K562 (cell line): ENCODE measurements around the gene EZH2. TPM values are rescaled to one million over a fixed set of nuclear protein-coding genes. Genes with fewer than 3 reads are reported as not detected.

Experiments used
- ATAC-seq: fragments of 200-7000 bp; cut with Tn5 transposase; 3 replicates; pipeline ENCODE4 v1.9.1; 2020; ENCODE audit warnings: moderate library complexity
- BruUV-seq: library from RNA; stranded (reverse); fragments of 400-500 nt; replicated peaks from 2 replicates; lab custom pipeline; 2021; lab: Mats Ljungman, UMichigan
- CTCF ChIA-PET: fragments of 300-600 bp; formaldehyde crosslinking; extraction: SDS; loops from one replicate; lab custom pipeline; 2021; ENCODE audit warnings: low intra/inter-chr PET ratio; lab: Yijun Ruan, JAX
- POLR2A ChIA-PET: fragments of 300-600, 350-650 bp; sonication (Branson Sonifier 250); formaldehyde crosslinking; extraction: SDS; loops from one replicate; lab custom pipeline; 2021; ENCODE audit warnings: antibody characterized with exemption, inconsistent platforms; lab: Yijun Ruan, JAX
- DNase-seq, 4 experiments: peaks; one replicate each; pipeline versions ENCODE4 v3.0.0 to v3.0.0-alpha.2; 2011 to 2018; ENCODE audit warnings: low spot score in 3 of 4, mixed read lengths in 3 of 4; ENCODE audit errors: extremely low read depth in 1 of 4
- FAIRE-seq: peaks from 2 replicates; lab custom pipeline; 2011; peaks lifted over from hg19 to GRCh38; lab: Jason Lieb, UNC
- H2AFZ ChIP-seq: 2 replicates; pipeline ENCODE4 v1.6.0; 2011; ENCODE audit warnings: low read depth, low read length, control low read depth, inconsistent platforms
- H3K27ac ChIP-seq: fragments of 200-600 bp; 3 replicates; pipeline ENCODE4 v1.8.0; 2011; ENCODE audit warnings: low read depth, mild to moderate bottlenecking, control low read depth, inconsistent platforms, low read length, moderate library complexity, mixed read lengths; ENCODE audit errors: extremely low read depth
- H3K27me3 ChIP-seq, 2 experiments: fragments of 300-600 bp in 1 of 2; 2 replicates in 1 of 2; 3 replicates in 1 of 2; pipeline versions ENCODE4 v1.6.0 to v1.8.0; 2011; ENCODE audit warnings: inconsistent platforms in 2 of 2, low read length in 2 of 2, mild to moderate bottlenecking in 1 of 2, mixed read lengths in 1 of 2, moderate library complexity in 1 of 2; ENCODE audit not compliant: control insufficient read depth in 2 of 2, insufficient read depth in 2 of 2
- H3K36me3 ChIP-seq: fragments of 300-600 bp; 3 replicates; pipeline ENCODE4 v1.8.0; 2011; ENCODE audit warnings: mild to moderate bottlenecking, low read length, inconsistent platforms; ENCODE audit not compliant: control insufficient read depth, insufficient read depth
- H3K4me1 ChIP-seq, 2 experiments: fragments of 200-600 bp in 1 of 2; replicated peaks in 1 of 2; 2 replicates in 1 of 2; 3 replicates in 1 of 2; pipeline versions ENCODE4 v1.5.1 to v1.8.0; 2011; ENCODE audit warnings: inconsistent platforms in 2 of 2, low read length in 2 of 2, mild to moderate bottlenecking in 1 of 2, mixed read lengths in 1 of 2, moderate library complexity in 1 of 2; ENCODE audit not compliant: control insufficient read depth in 2 of 2, insufficient read depth in 2 of 2
- H3K4me2 ChIP-seq: 2 replicates; pipeline ENCODE4 v1.6.1; 2011; ENCODE audit warnings: low read length, control low read depth, inconsistent platforms, mixed read lengths; ENCODE audit not compliant: insufficient read depth
- H3K4me3 ChIP-seq: fragments of 200-600 bp; sonication (generic), shearing (Covaris generic); 2 replicates; pipeline ENCODE4 v1.5.1; 2016; ENCODE audit warnings: control low read depth, inconsistent platforms
- H3K79me2 ChIP-seq: fragments of 200-600 bp; 3 replicates; pipeline ENCODE4 v1.8.0; 2011; ENCODE audit warnings: low read length, inconsistent platforms; ENCODE audit not compliant: control insufficient read depth, insufficient read depth
- H3K9ac ChIP-seq, 2 experiments: 2 replicates each; pipeline versions ENCODE4 v1.6.0 to v1.6.1; 2011; ENCODE audit warnings: low read depth in 2 of 2, low read length in 2 of 2, control low read depth in 1 of 2, inconsistent platforms in 1 of 2, mild to moderate bottlenecking in 1 of 2, mixed read lengths in 1 of 2; ENCODE audit not compliant: insufficient read depth in 1 of 2
- H3K9me1 ChIP-seq: one replicate; pipeline ENCODE4 v1.6.0; 2011; ENCODE audit warnings: inconsistent platforms, mild to moderate bottlenecking, low read length, moderate library complexity; ENCODE audit not compliant: control insufficient read depth, insufficient read depth
- H3K9me3 ChIP-seq: replicated peaks from 2 replicates; pipeline ENCODE4 v1.5.1; 2011; ENCODE audit warnings: low read depth, low read length, inconsistent platforms; ENCODE audit not compliant: control insufficient read depth, insufficient read depth
- H4K20me1 ChIP-seq: replicated peaks from 2 replicates; pipeline ENCODE4 v1.6.1; 2011; ENCODE audit warnings: low read length, inconsistent platforms, mixed read lengths; ENCODE audit not compliant: control insufficient read depth, insufficient read depth
- BCL6 ChIP-seq: fragments of 250-450 bp; sonication (Bioruptor Pico); IDR thresholded peaks from 2 replicates; pipeline ENCODE4 v1.4.0; 2020
- EGR1 ChIP-seq: fragments of 450-650 bp; conservative IDR thresholded peaks from 2 replicates; pipeline ENCODE4 v1.6.1; 2017; ENCODE audit warnings: mild to moderate bottlenecking
- KDM5B ChIP-seq: fragments of 200-600 bp; sonication (generic); IDR thresholded peaks from 2 replicates; pipeline ENCODE4 v1.6.1; 2012; ENCODE audit warnings: low read depth, mild to moderate bottlenecking, moderate library complexity, low read length, control low read depth, inconsistent platforms; ENCODE audit not compliant: insufficient replicate concordance
- RUNX1 ChIP-seq: sonication (generic); IDR thresholded peaks from 2 replicates; pipeline ENCODE4 v1.6.1; 2016; ENCODE audit warnings: antibody characterized with exemption, low read depth
- WGBS: fragments of 100-300 bp; shearing (Covaris generic); methylation state at CpG from one replicate; pipeline ENCODE4 v1.1.6; 2016; ENCODE audit warnings: low coverage, mixed read lengths; ENCODE audit not compliant: insufficient coverage; ENCODE audit errors: missing lambda C conversion rate; 5-methylcytosine and 5-hydroxymethylcytosine counted together
- in situ Hi-C: fragments of 300-500 bp; cut with MboI; formaldehyde crosslinking; loops from 4 replicates; pipeline ENCODE4 v1.15.0; 2018; ENCODE audit warnings: inconsistent platforms, mixed read lengths
- intact Hi-C: fragments of 100-400 bp; cut with micrococcal nuclease; formaldehyde crosslinking; loops from 2 replicates; pipeline ENCODE4 v1.14.2; 2022
- polyA plus RNA-seq, 8 experiments: library from polyadenylated mRNA; depleted of rRNA in 4 of 8; stranded (reverse) in 5 of 8; unstranded in 3 of 8; fragments of >200 nt; fragmentation: Nextera tagmentation in 2 of 8; fragmentation: Illumina TruSeq in 1 of 8; extraction: Ambion mirVana in 2 of 8; extraction: Trizol in 1 of 8; gene quantifications; 2 replicates each; pipeline versions ENCODE4 v1.2.1 to v1.2.3, GENCODE V29; 2011 to 2014; ENCODE audit warnings: inconsistent platforms in 1 of 8, missing spikeins in 1 of 8
- total RNA-seq, 7 experiments: library from RNA; depleted of rRNA in 6 of 7; stranded (reverse); fragments of >200 nt in 6 of 7; fragmentation: Illumina TruSeq in 2 of 7; extraction: Trizol in 2 of 7; gene quantifications; 2 replicates each; pipeline versions ENCODE4 v1.2.1 to v1.2.3, GENCODE V29; 2011 to 2021; ENCODE audit warnings: low replicate concordance in 1 of 7

The EZH2 gene
- total and polyA plus RNA-seq, 9 of the 15 experiments (the other 6 are each of a cell fraction or from before 2014, with no cell fraction given): 48.7 to 175 (median 98.6) TPM

GRCh38 chr7:148893071-148893470, 9.0 kb upstream of the EZH2 start:
- DNase-seq: no peak
- no peaks in the 10 kb centered on the region for H3K36me3 ChIP-seq
- intact Hi-C loops (no loop called here), in situ Hi-C loops (no loop called here)
- BruUV-seq: no TSS peak
- H3K27ac ChIP-seq: no peak overlapping the region
- no peaks in the 10 kb centered on the region for H3K9me1 ChIP-seq
- WGBS: 34% methylated on average over 2 of the region's 2 CpGs
- H3K9ac ChIP-seq: no peak overlapping the region
- peaks cover 0 to 8% of the 10 kb centered on the region in 2 experiments; a peak in 1 of 5 replicates for H3K4me1 ChIP-seq
- H3K4me3 ChIP-seq: no peak overlapping the region
- POLR2A ChIA-PET: interaction anchor here (1.8 to 4.5 kb wide), 3 partner anchors 10 to 19 kb away, joined by 3 to 20 read pairs (median 9); partner anchors contain the start of gene EZH2
- H3K4me2 ChIP-seq: no peak overlapping the region
- H2AFZ ChIP-seq: no peak overlapping the region
- no peaks in the 10 kb centered on the region for H3K79me2 ChIP-seq
- no peaks in the 10 kb centered on the region for H3K27me3 ChIP-seq
- no peak for FAIRE-seq
- peak; percentile 57 for TF ChIP-seq EGR1
- TF ChIP-seq BCL6 (CRISPR knock-in tag): no peak
- CTCF ChIA-PET: no interaction called here
- H3K9me3 ChIP-seq: no peaks in the 10 kb centered on the region
- no peak for ATAC-seq
- H4K20me1 ChIP-seq: no peaks in the 10 kb centered on the region

- in situ Hi-C loops: no loop called here
- H4K20me1 ChIP-seq: no peaks in the 10 kb centered on the region
- POLR2A ChIA-PET: interaction anchor here (0.7 to 3.5 kb wide), 8 partner anchors 9 to 95 kb away, joined by 3 to 20 read pairs (median 4); no protein-coding TSS in a partner anchor
- DNase-seq (no peak), ATAC-seq (no peak), FAIRE-seq (no peak)
- no peaks in the 10 kb centered on the region for H3K27me3 ChIP-seq
- peaks cover 3% of the 10 kb centered on the region; the same call in 2 of the 3 replicates for H3K36me3 ChIP-seq
- TF ChIP-seq RUNX1: no peak
- peak; percentile 36 for TF ChIP-seq KDM5B
- WGBS: 79% methylated on average over 7 of the region's 7 CpGs
- no peak overlapping the region for H3K4me2 ChIP-seq
- H3K9me3 ChIP-seq: no peaks in the 10 kb centered on the region
- intact Hi-C loops: no loop called here
- no peak overlapping the region for H3K4me3 ChIP-seq
- H2AFZ ChIP-seq: no peak overlapping the region
- H3K27ac ChIP-seq: no peak overlapping the region
- peaks cover 0 to 21% of the 10 kb centered on the region in 2 experiments; a peak in 3 of 5 replicates for H3K4me1 ChIP-seq
- no peaks in the 10 kb centered on the region for H3K9me1 ChIP-seq
- peaks cover 19% of the 10 kb centered on the region for H3K79me2 ChIP-seq
- no peak overlapping the region; a peak in 1 of 4 replicates for H3K9ac ChIP-seq
- CTCF ChIA-PET: no interaction called here
- BruUV-seq: no TSS peak
Measured at GRCh38 chr7:148888300-148888699, 4.2 kb upstream of the EZH2 start.
